GM19463 (cell line): ENCODE results near the gene TNP1.

Experiments used
- ATAC-seq: cut with Tn5 transposase; IDR thresholded peaks from one replicate; pipeline ENCODE4 v1.9.1; 2021; ENCODE audit warnings: mild to moderate bottlenecking, moderate library complexity; ENCODE audit not compliant: unreplicated experiment

TNP1 gene, protein sequence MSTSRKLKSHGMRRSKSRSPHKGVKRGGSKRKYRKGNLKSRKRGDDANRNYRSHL

DNA sequence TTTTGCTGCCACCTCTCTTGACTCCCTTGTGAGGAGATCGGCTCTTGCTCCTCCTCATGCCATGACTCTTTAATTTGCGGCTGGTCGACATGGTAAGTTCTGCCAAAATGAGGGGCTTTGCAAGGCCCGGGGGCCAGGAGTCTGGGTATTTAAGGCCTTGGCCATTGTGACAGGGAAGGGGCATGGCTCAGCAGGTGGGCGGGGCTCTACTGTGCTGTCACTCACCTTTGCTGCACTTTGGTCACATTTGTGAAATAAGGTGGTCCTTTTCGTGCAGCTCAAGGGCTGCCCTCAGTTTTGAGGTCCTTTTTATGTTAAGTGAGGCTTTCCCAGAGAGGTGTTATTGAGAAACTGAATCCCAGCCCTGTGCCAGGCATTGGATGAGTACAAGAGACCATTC is at the start of gene TNP1:
TNP1 (minus strand) TSS at position 121 of the 400 bp plus-strand sequence; CDS start at position 91, 30 bp downstream.
- no peak for ATAC-seq

DNA sequence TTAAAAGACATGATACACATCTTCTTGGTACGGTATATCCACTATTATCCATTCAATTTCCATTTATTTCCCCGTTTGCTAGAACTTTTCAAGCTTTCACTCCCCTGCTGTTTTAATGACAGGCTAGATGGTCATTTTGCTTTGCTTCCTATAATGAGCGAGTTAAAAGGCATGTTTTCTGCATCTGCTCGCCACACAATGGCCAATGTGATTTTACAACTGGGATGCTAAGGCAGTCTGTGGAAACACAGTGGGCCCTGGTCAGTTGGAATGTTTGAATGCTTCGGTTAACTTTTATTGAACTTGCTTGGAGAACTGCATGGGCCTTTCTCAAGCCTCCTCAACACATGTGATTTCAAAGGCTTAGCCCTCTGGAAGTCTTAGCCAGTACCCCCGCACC is 48.4 kb upstream of the TNP1 start:
- no peak for ATAC-seq

DNA sequence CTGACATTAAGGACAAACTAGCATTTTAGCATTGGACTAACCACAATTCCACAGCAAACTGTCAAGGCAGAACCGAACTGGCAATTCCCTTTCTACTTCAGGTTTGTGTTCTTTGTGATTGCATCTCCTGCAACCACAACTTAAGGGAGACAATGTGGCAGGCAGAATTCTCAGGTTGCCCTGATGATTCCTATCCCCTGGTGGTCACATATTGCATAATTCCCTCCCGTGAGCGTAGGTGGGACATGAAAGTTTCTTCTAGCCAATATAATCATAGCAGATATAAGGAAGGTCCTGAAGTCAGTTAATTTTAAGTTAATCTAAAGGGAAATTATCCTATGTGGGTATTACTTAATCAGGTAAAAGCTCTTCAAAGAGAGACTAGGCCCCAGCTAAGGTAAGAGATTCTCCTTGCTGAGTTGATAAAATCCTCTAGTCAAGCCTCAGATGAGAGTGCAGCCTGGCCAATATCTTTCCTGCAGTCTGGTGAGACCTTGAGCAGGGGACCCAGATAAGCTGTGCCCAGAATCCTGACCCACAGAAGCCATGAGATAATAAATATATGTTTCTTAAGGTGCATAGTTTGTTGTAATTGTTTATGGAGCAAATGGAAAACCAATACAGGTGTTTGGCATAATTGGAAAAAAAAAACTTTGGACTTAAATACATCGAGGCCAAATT is 45.9 kb upstream of the TNP1 start:
- ATAC-seq = no peak

DNA sequence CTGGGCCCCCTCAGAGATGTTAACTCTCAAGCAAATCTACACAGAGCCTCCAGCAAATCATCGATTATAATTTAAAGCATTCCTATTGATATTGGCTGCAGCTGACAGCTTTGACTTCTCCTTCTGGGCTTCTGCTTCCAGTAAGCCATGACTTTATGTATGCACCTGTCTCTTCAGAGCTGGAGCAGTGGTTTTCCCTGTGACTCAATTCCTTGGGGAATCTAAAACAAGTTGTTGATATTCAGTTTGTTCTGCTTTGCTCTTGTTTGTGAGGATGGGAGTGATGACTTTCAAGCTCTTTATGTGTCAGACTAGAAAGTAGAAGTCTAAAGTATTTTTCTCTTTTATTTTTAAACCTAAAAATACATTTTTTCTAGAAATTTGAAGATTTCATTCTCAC is 45.1 kb upstream of the TNP1 start:
- no peak for ATAC-seq

DNA sequence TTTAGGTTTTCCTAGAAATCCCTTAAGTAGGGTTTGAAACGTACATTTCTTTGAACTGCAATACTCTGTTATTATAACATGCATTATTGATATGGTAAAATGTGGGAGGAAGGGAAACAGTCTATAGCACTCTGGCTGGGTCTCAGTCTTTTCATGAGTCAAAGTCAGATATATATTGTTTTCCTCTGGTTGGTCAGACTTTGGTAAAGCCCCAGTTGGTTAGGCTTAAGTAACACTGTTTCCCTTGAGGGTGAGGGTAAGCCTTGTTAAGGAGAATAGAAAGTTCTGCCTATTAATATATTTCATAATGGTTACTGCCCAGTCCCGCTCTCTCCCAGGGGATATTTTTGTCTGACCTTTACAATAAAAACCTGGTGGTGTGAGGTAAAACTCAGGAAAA is 44.7 kb upstream of the TNP1 start:
- no peak for ATAC-seq

DNA sequence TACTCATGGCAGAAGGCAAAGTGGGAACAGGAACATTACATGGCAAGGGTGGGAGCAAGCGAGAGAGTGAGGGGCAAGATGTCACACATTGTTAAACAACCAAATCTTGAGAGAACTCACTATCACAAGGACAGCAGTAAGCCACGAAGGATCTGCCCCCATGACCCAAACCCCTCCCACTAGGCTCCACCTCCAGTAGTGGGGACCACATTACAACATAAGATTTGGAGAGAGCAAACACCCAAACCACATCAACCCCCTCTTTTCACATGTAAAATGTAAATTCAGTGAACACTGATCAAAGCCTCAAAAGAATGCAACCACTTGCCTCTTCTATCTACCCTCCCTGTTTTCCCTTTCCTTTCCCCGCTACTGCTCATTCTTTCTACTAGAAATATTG is 43.6 kb upstream of the TNP1 start:
- ATAC-seq = no peak

DNA sequence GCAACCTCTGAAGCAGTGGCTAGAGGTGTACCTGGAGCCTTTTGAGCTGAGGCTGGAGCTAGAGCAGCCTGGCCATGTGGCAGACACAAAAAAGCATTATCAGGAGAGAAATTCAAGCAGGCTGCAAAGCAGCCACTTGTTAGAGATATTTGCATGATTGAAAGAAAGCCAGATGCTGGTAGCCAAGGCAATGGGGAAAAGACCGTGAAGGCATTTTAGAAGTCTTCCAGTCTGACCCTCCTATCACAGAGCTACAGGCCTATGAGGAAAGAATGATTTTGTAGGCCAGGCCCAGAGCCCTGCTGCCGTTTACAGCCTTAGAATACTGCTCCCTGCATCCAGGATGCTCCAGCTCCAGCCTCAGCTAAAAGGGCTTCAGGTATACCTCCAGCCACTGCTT is 41.4 kb upstream of the TNP1 start:
- no peak for ATAC-seq

DNA sequence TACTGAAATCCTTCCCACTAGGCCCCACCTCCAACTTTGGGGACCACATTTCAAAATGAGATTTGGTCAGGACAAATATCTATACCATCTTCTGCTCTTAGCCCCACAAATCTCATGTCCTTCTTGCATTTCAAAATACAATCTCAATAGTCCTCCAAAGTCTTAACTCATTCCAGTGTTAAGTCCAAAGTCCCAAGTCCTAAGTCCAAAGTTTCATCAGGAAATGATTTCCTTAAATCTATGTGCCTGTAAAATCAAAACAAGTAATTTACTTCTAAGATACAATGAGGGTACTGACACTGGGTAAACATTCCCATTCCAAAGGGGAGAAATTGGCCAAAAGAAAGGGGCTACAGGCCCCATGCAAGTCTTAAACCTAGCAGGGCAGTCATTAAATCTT is 40.5 kb upstream of the TNP1 start:
- no peak for ATAC-seq

DNA sequence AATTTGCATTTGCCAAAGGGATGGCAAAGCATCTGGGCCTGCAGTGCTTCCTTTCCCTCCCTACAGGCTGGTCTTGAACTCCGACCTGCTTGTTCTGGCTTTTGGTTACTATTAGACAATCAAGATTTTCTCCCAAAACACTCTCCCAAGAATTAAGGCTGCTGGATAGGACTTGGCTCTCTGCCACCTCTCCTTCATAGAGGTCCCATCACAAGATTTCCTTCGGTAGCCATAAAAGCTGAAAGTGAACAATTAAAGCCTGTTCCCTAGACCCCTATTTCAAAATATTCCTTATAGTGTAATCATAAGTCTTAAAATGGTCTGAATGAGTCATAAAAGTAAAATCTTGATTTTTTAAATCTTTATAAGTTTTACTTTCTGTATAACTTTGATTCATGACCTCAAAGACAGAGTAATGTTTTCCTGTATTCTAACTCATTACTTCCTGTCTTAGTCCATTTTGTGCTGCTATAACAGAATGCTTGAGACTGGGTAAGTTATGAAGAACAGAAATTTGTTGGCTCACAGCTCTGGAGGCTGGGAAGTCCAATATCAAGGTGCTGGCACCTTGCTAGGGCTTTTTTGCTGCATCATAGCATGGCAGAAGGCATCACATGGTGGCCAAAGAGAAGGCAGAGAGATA is 37.8 kb upstream of the TNP1 start:
- ATAC-seq = no peak

DNA sequence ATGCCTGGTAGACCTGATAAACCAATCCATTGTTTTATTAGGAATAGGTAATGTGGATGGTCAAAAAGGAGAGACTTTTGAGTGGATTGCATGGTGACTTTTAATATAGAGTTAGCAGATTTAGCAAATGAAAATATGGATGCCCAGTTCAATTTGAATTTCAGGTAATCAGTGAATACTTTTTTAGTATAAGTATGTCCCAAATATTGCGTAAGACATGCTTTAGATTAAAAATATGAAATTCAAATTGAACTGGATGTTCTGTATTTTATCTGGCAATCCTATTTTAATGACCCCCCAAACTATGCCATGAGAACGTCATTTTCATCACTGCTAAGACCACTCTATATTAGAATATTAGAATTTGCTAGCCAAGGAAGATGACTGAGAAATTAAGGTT is 30.3 kb upstream of the TNP1 start:
- ATAC-seq = no peak

DNA sequence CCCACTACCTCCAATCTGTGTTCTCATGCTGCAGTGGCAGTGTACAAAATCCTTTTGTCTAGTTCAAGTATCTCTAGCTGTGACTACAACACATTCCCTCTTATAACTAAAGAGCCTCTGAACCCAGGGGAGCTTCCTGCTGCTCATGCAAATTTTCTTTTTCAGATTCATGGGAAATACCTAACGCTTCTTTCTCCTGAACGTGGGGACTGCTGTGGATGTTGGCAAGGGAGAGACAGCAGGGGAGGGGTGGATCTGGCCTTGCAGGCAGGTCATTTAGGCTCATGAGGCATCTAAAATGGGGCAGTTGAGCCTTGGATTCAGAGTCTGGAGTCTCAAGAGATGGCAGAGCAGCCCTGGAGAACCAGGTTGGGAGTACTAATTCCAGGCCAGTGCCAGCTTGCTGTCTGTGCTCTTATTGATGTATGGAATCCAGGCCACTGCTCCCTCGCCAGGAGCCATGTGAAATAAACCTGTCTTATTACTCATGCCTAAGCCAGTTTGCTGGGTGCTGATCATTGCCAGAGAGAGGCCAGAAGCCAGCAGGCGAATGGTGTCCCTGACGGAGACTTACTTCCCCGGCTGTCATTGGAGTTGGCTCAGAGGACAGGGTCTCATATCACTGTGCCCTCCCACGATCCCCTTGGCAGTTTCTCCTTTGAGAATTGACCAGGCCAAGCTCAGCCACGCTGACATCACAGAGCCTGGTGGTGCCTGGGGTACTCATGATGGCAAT is 29.2 kb upstream of the TNP1 start:
- ATAC-seq = no peak

DNA sequence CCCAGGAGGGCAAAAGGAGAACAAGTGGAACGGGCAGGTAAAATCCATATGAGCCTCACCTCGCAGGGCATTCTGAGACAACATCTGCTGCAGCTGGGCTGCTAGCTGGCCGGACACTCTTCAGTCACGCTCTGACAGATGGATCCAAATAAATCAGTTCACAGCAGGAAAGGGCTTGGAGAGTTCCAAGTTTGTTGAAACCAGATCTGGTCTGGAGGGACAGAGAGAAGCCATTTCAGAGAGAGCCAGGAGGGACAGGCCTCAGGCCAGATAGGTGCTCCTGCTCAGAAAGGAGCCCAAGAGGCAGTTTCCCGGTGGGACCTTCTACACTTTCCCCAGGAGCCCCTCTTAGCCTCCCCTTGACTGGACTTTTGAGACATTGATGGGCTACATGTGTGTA is 28.2 kb upstream of the TNP1 start:
- ATAC-seq = no peak

DNA sequence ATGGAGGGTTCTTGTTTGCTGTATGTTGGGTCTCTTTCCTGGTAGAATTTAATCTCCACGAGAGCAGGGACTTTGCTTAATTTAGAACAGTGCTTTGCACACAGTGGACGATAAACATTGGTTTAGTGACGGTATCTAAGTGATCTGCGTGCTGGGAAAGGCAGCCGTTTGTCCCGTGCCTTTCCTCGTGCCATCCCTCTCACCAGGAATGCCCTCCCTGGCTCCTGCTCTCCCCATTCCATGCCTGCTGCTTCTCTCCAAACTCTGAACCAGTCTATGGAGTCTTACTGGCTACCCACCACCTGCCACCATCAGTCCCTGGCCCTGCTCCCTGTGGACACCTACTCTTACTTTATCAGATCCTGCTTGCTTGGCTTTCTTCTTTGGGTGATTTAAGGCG is 27.3 kb upstream of the TNP1 start:
- no peak for ATAC-seq

DNA sequence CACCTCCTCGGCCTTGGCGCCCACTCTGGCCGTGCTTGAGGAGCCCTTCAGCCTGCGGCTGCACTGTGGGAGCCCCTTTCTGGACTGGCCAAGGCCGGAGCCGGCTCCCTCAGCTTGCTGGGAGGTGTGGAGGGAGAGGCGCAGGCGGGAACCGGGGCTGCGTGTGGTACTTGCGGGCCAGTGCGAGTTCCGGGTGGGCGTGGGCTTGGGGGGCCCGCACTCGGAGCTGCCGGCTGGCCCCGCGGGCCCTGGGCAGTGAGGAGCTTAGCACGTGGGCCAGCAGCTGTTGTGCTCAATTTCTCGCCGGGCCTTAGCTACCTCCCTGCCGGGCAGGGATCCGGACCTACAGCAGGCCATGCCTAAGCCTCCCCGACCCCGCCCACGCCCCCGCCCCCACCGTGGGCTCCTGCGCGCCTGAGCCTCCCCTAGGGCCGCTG is 25.3 kb upstream of the TNP1 start:
- no peak for ATAC-seq

DNA sequence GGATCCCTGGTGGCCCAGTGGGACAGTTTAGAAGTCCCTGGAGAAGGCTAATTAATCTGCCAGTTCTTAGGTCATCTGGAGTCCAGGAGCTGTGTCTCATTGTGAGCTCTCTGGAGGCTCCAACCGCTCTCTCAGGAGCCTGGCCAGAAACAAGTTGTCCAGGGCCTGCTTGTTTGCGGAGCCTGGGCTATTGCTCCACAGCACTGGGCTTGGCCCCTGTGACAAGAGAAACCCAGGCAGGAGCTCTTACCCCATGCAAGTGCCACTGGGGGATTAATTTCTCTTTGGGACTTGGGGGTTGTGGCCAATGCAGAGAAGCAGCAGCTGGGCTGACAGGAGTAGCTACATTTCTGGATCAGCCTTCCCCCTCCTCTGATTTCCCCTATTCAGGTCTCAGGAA is 24.5 kb upstream of the TNP1 start:
- no peak for ATAC-seq

DNA sequence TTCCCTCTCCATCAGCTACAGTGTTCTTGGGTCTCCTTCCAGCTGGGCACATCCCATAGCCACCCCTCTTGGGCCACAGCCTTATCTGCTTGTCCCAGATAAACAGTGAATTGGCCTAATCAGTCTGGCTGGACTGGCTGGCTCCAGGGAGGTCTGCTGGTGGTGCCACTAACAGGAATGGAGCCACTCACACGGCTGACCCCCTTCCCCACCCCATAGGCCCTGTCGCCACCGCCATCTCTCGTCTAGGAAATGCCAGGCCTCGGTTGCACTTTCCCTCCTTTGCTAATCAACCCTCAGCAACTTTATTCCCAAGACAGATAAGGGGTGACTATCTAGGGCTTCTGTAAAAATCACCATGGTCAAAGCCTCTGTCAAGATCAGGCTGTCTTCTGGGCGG is 23.0 kb upstream of the TNP1 start:
- no peak for ATAC-seq

DNA sequence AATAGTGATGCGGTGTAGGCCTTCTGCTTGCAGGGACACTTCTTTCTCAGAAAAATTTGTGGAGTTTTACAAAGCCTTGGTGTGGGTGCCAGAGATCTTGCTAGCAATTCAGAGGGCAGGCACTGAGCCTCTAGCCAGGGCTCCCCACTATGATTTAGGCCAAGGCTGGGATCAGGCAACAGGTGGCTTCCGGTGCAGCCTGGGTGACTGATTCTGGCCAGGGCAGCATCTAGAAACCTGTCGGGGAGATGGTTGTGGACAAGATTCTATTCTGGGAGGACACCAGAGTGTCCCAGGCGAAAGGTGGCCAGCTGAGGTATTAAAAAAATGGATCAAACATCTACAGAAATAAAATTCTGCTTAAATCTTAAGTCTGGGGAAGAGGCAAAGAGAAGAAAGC is 21.5 kb upstream of the TNP1 start:
- ATAC-seq = no peak

DNA sequence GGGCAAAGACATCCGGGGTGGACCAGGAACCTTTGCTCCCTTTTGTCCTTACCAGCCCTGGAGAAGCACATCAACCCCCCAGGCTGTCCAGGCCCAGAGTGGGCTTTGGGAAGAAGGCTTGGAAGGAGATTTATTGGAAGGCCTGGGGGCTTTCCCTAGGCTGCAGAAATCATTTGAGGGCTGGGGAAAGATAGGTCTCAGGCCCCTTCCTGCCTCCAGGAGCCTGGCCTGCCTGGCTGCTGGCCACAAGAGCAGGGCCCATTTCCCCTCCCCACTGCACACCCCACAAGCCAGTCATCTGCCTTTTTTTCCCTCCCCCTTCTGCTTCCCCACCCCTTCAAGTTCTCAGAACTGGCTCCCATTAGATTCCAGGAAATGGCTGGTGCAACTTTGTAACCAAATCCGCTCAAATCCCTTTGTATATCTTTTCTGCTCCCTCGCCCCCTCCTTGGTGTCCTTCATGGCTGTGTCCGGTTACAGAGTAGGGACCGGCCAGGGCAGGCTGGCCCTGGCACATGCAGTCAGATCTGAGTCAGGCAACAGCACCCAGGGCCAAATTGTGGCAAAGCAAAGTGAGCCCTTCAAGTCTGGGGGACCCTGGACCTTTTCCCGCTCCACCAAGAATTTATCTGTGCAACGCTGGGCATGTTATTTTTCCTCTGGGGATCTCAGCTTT is 20.8 kb upstream of the TNP1 start:
- no peak for ATAC-seq

DNA sequence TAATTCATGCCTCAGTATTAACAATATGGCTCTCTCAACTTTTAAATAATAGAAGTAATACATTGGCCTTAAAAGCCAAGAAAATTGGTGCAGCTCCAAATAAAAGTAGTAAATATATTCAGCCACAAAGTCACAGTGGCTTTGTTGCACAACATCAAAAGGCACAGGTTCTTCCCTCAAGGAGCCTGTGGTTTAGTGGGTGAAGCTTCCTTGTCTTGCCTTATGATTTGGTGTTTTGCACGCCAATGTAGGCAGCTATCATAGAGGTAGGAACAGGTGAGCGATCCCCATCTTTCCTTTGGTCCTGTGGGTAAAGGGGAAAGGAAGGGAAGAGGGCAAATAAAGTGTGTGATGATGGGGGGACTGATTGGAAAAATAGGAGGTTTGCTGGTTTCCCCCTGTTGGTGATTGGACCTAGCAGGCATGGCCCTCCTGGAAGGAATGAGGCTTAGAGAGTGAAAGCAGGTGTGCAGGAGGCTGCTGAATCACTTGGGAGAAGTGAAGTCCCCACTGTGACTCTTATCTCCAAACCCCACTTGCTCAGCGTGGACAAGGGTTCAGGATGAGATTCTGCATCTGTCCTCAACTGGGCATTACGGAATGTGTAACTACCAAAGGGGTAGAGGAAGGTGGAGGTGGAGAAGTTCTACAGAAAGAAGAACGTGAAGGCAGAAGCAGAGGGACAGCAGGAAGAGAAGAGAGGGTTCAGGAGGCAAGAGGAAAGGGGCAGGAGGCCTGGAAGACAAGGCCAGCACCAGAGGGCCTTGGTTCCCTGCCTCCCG is 20.1 kb upstream of the TNP1 start:
- no peak for ATAC-seq

DNA sequence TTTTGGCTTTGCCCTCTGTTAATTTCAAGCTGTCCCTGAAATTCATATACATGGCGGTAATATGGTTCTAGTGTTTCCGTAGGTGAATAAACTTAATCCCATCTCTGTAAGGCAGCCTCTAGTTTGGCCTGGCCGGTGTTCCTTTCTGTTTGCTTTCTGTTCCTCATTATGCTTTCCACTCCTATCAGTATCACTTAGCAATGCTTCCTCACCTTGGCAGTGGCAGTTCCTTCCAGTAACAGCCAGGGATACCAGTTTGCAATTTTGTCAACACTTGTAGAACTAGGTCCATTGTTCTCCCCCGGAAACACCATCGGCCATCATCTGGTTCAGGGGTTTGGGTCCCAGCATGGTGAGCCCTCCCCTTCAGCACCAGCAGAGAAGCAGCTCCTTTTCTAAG is 18.2 kb upstream of the TNP1 start:
- ATAC-seq = no peak

DNA sequence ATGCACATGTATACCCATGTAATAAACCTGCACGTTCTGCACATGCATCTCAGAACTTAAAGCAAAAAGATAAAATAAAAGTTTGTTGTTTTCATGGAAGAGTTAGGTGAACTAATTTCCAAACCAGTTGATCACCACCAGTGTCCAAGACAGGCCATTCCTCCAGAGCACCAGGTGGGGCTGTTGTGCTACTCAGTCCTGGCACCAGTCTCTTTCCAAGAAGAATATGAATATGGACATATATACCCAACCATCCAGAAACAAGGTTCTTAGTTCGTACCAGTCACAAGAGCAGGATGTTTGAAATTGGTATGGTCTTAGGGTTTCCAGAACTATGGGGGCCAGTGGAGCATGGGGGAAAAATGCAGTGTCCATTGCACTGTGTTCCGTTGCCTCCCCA is 17.2 kb upstream of the TNP1 start:
- no peak for ATAC-seq
